IMR-90 (cell line): ENCODE data around the gene AGGF1. TPM values are rescaled to one million over a fixed set of nuclear protein-coding genes. Genes with fewer than 3 reads are reported as not detected.

ENCODE experiments used
- ATAC-seq: fragments of 200-7000 bp; cut with Tn5 transposase; 2 replicates; pipeline ENCODE4 v1.9.1; 2020; ENCODE audit warnings: low read depth, mild to moderate bottlenecking, moderate library complexity
- BruUV-seq: library from RNA; stranded (reverse); fragments of 400-500 nt; replicated peaks from 2 replicates; lab custom pipeline; 2021; lab: Mats Ljungman, UMichigan
- CTCF ChIA-PET: fragments of 300-600 bp; formaldehyde crosslinking; extraction: SDS; loops from one replicate; lab custom pipeline; 2021; ENCODE audit warnings: antibody characterized with exemption; lab: Yijun Ruan, JAX
- POLR2A ChIA-PET: fragments of 300-600 bp; sonication (Branson Sonifier 250); formaldehyde crosslinking; loops from one replicate; lab custom pipeline; 2022; ENCODE audit warnings: antibody characterized with exemption; ENCODE audit not compliant: unreplicated experiment; lab: Charles Lee
- DNase-seq: peaks from one replicate; pipeline ENCODE4 v3.0.0; 2013
- H2AFZ ChIP-seq: replicated peaks from 2 replicates; pipeline ENCODE3; 2013; ENCODE audit warnings: low read length, mild to moderate bottlenecking; ENCODE audit not compliant: poor library complexity
- H2AK5ac ChIP-seq: 2 replicates; pipeline ENCODE4 v1.6.1; 2013; ENCODE audit warnings: low read depth, low read length, inconsistent platforms
- H2AK9ac ChIP-seq: replicated peaks from 2 replicates; pipeline ENCODE3; 2013; ENCODE audit warnings: mild to moderate bottlenecking, low read depth, low read length, moderate library complexity; ENCODE audit not compliant: poor library complexity
- H2BK120ac ChIP-seq: 2 replicates; pipeline ENCODE4 v1.6.1; 2013; ENCODE audit warnings: low read depth, low read length, inconsistent platforms
- H2BK15ac ChIP-seq: 3 replicates; pipeline ENCODE4 v1.6.1; 2013; ENCODE audit warnings: low read depth, low read length, inconsistent platforms
- H2BK20ac ChIP-seq: 2 replicates; pipeline ENCODE4 v1.6.1; 2013; ENCODE audit warnings: low read depth, mild to moderate bottlenecking, inconsistent platforms, low read length, moderate library complexity
- H2BK5ac ChIP-seq: 2 replicates; pipeline ENCODE4 v1.6.1; 2013; ENCODE audit warnings: mild to moderate bottlenecking, low read depth, low read length, inconsistent platforms; ENCODE audit not compliant: poor library complexity, severe bottlenecking
- H3K14ac ChIP-seq: replicated peaks from 2 replicates; pipeline ENCODE4 v1.6.1; 2013; ENCODE audit warnings: low read depth, low read length, inconsistent platforms
- H3K18ac ChIP-seq: 2 replicates; pipeline ENCODE4 v1.6.1; 2013; ENCODE audit warnings: low read depth, low read length, control low read depth
- H3K23ac ChIP-seq: 2 replicates; pipeline ENCODE4 v1.6.1; 2013; ENCODE audit warnings: low read depth, low read length, inconsistent platforms
- H3K27ac ChIP-seq: 2 replicates; pipeline ENCODE4 v1.5.1; 2013; ENCODE audit warnings: mild to moderate bottlenecking, control low read depth, low read length; ENCODE audit not compliant: insufficient read depth
- H3K27me3 ChIP-seq: 2 replicates; pipeline ENCODE4 v1.6.1; 2013; ENCODE audit warnings: low read length; ENCODE audit not compliant: control insufficient read depth, insufficient read depth
- H3K36me3 ChIP-seq: 2 replicates; pipeline ENCODE4 v1.6.1; 2013; ENCODE audit warnings: low read length, mixed read lengths; ENCODE audit not compliant: control insufficient read depth, insufficient read depth
- H3K4ac ChIP-seq: 2 replicates; pipeline ENCODE4 v1.6.1; 2013; ENCODE audit warnings: low read depth, low read length, inconsistent platforms
- H3K4me1 ChIP-seq: 2 replicates; pipeline ENCODE4 v1.6.1; 2013; ENCODE audit warnings: low read length, mixed read lengths; ENCODE audit not compliant: control insufficient read depth, insufficient read depth
- H3K4me2 ChIP-seq: 2 replicates; pipeline ENCODE4 v1.6.1; 2013; ENCODE audit warnings: low read depth, mild to moderate bottlenecking, control low read depth, low read length, moderate library complexity
- H3K4me3 ChIP-seq: 2 replicates; pipeline ENCODE4 v1.5.1; 2013; ENCODE audit warnings: low read depth, mild to moderate bottlenecking, control low read depth, low read length, moderate library complexity; ENCODE audit not compliant: insufficient read depth
- H3K56ac ChIP-seq: 2 replicates; pipeline ENCODE4 v1.6.1; 2013; ENCODE audit warnings: low read length, inconsistent platforms; ENCODE audit not compliant: insufficient read depth; ENCODE audit errors: extremely low read depth
- H3K79me1 ChIP-seq, 2 experiments: 2 replicates each; pipeline ENCODE4 v1.6.1; 2013; ENCODE audit warnings: low read length in 2 of 2, inconsistent platforms in 1 of 2, low read depth in 1 of 2
- H3K9ac ChIP-seq: 2 replicates; pipeline ENCODE4 v1.6.1; 2013; ENCODE audit warnings: low read depth, low read length, control low read depth
- H3K9me1 ChIP-seq: 2 replicates; pipeline ENCODE4 v1.6.1; 2013; ENCODE audit warnings: low read length, inconsistent platforms; ENCODE audit not compliant: insufficient read depth
- H3K9me3 ChIP-seq: 2 replicates; pipeline ENCODE4 v1.6.1; 2013; ENCODE audit warnings: low read length; ENCODE audit not compliant: control insufficient read depth, insufficient read depth
- H4K20me1 ChIP-seq: 2 replicates; pipeline ENCODE4 v1.6.1; 2013; ENCODE audit warnings: low read length, inconsistent platforms; ENCODE audit not compliant: insufficient read depth
- H4K5ac ChIP-seq: 2 replicates; pipeline ENCODE4 v1.6.1; 2013; ENCODE audit warnings: mild to moderate bottlenecking, low read depth, low read length, control low read depth
- H4K8ac ChIP-seq, 2 experiments: 2 replicates each; pipeline ENCODE4 v1.6.1; 2013; ENCODE audit warnings: low read depth in 2 of 2, low read length in 2 of 2, control low read depth in 1 of 2, inconsistent platforms in 1 of 2
- H4K91ac ChIP-seq: 2 replicates; pipeline ENCODE4 v1.6.1; 2013; ENCODE audit warnings: low read depth, low read length, inconsistent platforms; ENCODE audit not compliant: insufficient read depth
- BHLHE40 ChIP-seq: fragments of 150-350 bp; IDR thresholded peaks from 2 replicates; pipeline ENCODE4 v1.6.1; 2016; ENCODE audit warnings: mild to moderate bottlenecking, low read depth, low read length
- CEBPB ChIP-seq: IDR thresholded peaks from 2 replicates; pipeline ENCODE4 v1.6.1; 2012; ENCODE audit warnings: low read depth, low read length, improper control_type of control experiment
- CHD1 ChIP-seq: IDR thresholded peaks from 2 replicates; pipeline ENCODE4 v1.6.1; 2012; ENCODE audit warnings: low read depth, low read length, improper control_type of control experiment
- MAFK ChIP-seq: IDR thresholded peaks from 2 replicates; pipeline ENCODE4 v1.6.1; 2012; ENCODE audit warnings: low read depth, low read length, improper control_type of control experiment
- NFE2L2 ChIP-seq: fragments of 150-350 bp; IDR thresholded peaks from 2 replicates; pipeline ENCODE4 v1.6.1; 2016; ENCODE audit warnings: low read depth, mild to moderate bottlenecking, low read length
- RAD21 ChIP-seq: IDR thresholded peaks from 2 replicates; pipeline ENCODE4 v1.6.1; 2012; ENCODE audit warnings: low read length, improper control_type of control experiment
- WGBS, 2 experiments: methylation state at CpG; one replicate each; pipeline versions ENCODE4 v1.1.5 to v1.1.7; 2013; ENCODE audit warnings: missing lambda C conversion rate in 2 of 2; ENCODE audit not compliant: insufficient read length in 1 of 2; ENCODE audit errors: extremely low coverage in 2 of 2; 5-methylcytosine and 5-hydroxymethylcytosine counted together
- dilution Hi-C: fragments of 300-500 bp; cut with HindIII; formaldehyde crosslinking; loops from one replicate; pipeline ENCODE4 v1.14.3; 2018; ENCODE audit warnings: low sequenced_read_pairs; ENCODE audit not compliant: unreplicated experiment
- in situ Hi-C: fragments of 300-500 bp; cut with MboI; formaldehyde crosslinking; loops from 3 replicates; pipeline ENCODE4 v1.14.3; 2019; ENCODE audit warnings: low sequenced_read_pairs, inconsistent platforms, mixed read lengths
- intact Hi-C: fragments of 100-400 bp; cut with micrococcal nuclease; formaldehyde crosslinking; loops from 2 replicates; pipeline ENCODE4 v1.10.0; 2022
- polyA plus RNA-seq, 3 experiments: library from polyadenylated mRNA; depleted of rRNA; stranded (reverse); fragments of >200 nt; gene quantifications; 2 replicates each; pipeline ENCODE4 v1.2.3, GENCODE V29; 2012; ENCODE audit warnings: low replicate concordance in 1 of 3
- total RNA-seq: library from RNA; depleted of rRNA; stranded (reverse); fragments of >200 nt; gene quantifications from 2 replicates; pipeline ENCODE4 v1.2.3, GENCODE V29; 2012
- TF ChIP-seq, protein P1 (sequence below): fragments of 150-350 bp; IDR thresholded peaks from 2 replicates; pipeline ENCODE4 v1.6.1; 2017; ENCODE audit warnings: mild to moderate bottlenecking, antibody characterized with exemption, low read length, low read depth
- TF ChIP-seq, protein P2 (sequence below): conservative IDR thresholded peaks from 2 replicates; pipeline ENCODE4 v1.5.1; 2012; ENCODE audit warnings: mild to moderate bottlenecking, low read depth, low read length, improper control_type of control experiment
- TF ChIP-seq, protein P3 (sequence below): fragments of 150-350 bp; IDR thresholded peaks from 2 replicates; pipeline ENCODE4 v1.6.1; 2016; ENCODE audit warnings: low read depth, mild to moderate bottlenecking, low read length, moderate library complexity, borderline replicate concordance

The AGGF1 gene
- total and polyA plus RNA-seq, 2 of the 4 experiments (the other 2 are of a cell fraction) = 7.3 to 8.4 TPM

DNA sequence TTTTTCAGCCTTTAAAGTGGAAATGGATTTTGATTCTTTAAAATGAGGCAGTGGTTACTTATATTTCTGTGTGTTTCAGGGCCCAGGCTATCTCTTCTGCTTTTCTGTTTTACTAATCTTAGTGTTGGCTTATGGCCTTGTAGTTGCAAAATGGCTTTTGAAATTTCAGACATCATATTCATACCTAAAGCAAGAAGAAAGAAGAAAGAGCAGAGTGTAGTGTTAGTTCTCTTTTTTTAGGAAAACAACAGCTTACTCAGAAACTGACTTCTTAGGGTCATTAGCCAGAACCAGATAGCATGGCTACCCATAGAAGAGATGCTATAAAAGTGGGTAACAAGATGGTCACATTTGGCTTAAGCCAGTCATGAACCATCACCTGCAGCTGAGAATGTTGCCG lies 36.0 kb downstream of the AGGF1 start:
- peaks cover 9% of the 10 kb centered on the region for H3K9me1 ChIP-seq
- no peak overlapping the region for H4K8ac ChIP-seq
- no peak overlapping the region for H3K14ac ChIP-seq
- no peaks in the 10 kb centered on the region; a peak in 1 of 4 replicates for H3K79me1 ChIP-seq
- ChIA-PET CTCF (interaction anchor here (0.6 to 1.3 kb wide), 2 partner anchors 11 to 195 kb away, joined by 4 to 5 read pairs; no protein-coding TSS in a partner anchor), POLR2A (no interaction called here)
- no peak overlapping the region for H3K23ac ChIP-seq
- H3K18ac ChIP-seq = peak overlapping the region; percentile 40; the same call in 1 of the 2 replicates
- dilution Hi-C loops = no loop called here
- H3K4me1 ChIP-seq = peaks cover 7% of the 10 kb centered on the region
- H2BK120ac ChIP-seq = no peak overlapping the region
- H3K4me2 ChIP-seq = no peak overlapping the region
- WGBS, 2 experiments = no CpG with 5 or more reads among the region's 1 CpG
- H3K4me3 ChIP-seq = no peak overlapping the region
- H3K9ac ChIP-seq = no peak overlapping the region
- ATAC-seq = no peak
- no peak overlapping the region for H4K91ac ChIP-seq
- no TSS peak for BruUV-seq
- H3K56ac ChIP-seq = no peak overlapping the region
- TF ChIP-seq CEBPB = no peak
- no peak for TF ChIP-seq MAFK
- TF ChIP-seq, protein P1, sequence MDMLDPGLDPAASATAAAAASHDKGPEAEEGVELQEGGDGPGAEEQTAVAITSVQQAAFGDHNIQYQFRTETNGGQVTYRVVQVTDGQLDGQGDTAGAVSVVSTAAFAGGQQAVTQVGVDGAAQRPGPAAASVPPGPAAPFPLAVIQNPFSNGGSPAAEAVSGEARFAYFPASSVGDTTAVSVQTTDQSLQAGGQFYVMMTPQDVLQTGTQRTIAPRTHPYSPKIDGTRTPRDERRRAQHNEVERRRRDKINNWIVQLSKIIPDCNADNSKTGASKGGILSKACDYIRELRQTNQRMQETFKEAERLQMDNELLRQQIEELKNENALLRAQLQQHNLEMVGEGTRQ = no peak
- TF ChIP-seq, protein P2, sequence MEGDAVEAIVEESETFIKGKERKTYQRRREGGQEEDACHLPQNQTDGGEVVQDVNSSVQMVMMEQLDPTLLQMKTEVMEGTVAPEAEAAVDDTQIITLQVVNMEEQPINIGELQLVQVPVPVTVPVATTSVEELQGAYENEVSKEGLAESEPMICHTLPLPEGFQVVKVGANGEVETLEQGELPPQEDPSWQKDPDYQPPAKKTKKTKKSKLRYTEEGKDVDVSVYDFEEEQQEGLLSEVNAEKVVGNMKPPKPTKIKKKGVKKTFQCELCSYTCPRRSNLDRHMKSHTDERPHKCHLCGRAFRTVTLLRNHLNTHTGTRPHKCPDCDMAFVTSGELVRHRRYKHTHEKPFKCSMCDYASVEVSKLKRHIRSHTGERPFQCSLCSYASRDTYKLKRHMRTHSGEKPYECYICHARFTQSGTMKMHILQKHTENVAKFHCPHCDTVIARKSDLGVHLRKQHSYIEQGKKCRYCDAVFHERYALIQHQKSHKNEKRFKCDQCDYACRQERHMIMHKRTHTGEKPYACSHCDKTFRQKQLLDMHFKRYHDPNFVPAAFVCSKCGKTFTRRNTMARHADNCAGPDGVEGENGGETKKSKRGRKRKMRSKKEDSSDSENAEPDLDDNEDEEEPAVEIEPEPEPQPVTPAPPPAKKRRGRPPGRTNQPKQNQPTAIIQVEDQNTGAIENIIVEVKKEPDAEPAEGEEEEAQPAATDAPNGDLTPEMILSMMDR = no peak
- TF ChIP-seq BHLHE40 = no peak
- TF ChIP-seq, protein P3, sequence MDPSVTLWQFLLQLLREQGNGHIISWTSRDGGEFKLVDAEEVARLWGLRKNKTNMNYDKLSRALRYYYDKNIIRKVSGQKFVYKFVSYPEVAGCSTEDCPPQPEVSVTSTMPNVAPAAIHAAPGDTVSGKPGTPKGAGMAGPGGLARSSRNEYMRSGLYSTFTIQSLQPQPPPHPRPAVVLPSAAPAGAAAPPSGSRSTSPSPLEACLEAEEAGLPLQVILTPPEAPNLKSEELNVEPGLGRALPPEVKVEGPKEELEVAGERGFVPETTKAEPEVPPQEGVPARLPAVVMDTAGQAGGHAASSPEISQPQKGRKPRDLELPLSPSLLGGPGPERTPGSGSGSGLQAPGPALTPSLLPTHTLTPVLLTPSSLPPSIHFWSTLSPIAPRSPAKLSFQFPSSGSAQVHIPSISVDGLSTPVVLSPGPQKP = no peak
- no peak for TF ChIP-seq NFE2L2
- no peak for TF ChIP-seq CHD1
- no peak for TF ChIP-seq RAD21
- no peak overlapping the region for H2BK20ac ChIP-seq
- H2BK5ac ChIP-seq = no peak overlapping the region
- in situ Hi-C loops = no loop called here
- H2AFZ ChIP-seq = no peak overlapping the region
- H3K4ac ChIP-seq = no peak overlapping the region
- H3K9me3 ChIP-seq = no peaks in the 10 kb centered on the region
- H3K27ac ChIP-seq = no peak overlapping the region
- no peaks in the 10 kb centered on the region for H3K27me3 ChIP-seq
- no peak overlapping the region for H2BK15ac ChIP-seq
- peak overlapping the region; percentile 3; the same call in 1 of the 2 replicates for H2AK5ac ChIP-seq
- peaks cover 12% of the 10 kb centered on the region for H3K36me3 ChIP-seq
- H4K20me1 ChIP-seq = peaks cover 3% of the 10 kb centered on the region; the same call in 1 of the 2 replicates
- intact Hi-C loops = no loop called here
- no peak for DNase-seq
- H2AK9ac ChIP-seq = no peak overlapping the region
- H4K5ac ChIP-seq = 0 out of 2 replicates have a peak overlapping the region, but pooled peaks have one; percentile 25
